ENCODE results near the gene TFEB. TPM values are rescaled to one million over a fixed set of nuclear protein-coding genes. Genes with fewer than 3 reads are reported as not detected.
"Not testable (repeated sequence)": the region's sequence is repeated elsewhere in the genome, so short reads cannot be mapped to it uniquely, and the experiment has no call there.

Gene TFEB
- total and polyA plus RNA-seq, 9 donors = 2.8 to 14.9 (median 8.8) TPM

DNA sequence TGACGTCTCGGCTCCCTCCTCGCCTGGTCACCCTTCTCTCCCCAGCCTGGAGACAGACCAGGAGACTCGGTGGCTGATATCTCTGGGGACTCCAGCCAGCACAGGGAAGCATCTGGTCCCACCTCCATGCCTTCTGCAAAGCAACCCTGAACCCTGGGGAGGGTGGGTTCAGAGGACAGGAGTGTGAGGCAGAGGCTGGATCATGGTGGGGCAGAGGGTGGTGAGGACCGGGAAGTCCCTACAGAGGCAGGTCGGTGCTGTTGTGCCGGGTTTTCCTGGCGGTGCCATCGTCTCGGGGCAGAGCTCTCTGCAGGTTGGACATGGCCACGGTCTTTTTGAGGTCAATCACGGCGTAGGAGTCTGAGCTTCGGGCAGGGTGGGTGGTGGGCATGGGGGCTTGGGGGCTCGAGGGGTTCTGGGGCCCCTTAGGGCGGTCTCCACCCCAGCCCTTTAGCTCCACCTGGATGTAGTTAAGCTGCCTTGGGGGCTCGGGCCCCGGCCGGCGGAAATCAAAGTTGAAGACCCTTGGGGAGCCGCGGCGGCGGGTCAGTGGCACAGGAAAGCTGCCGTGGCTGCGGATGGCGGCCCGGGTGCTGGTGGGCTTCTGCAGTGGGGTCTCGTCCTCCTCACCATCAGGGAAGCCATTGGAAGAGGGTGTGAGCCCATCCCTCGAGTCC lies 35.1 kb upstream of the TFEB start:
- no peaks in the 10 kb centered on the region for H3K36me3 ChIP-seq
- DNase-seq = no peak
- no peaks in the 10 kb centered on the region for H3K9me3 ChIP-seq
- no peaks in the 10 kb centered on the region for H3K27me3 ChIP-seq
- no peaks in the 10 kb centered on the region for H3K4me1 ChIP-seq (ENCODE audit: insufficient read depth)
- intact Hi-C loops (cut with DNase I) = no loop called here
- 89 to 90% (median 89%) methylated on average over 29 to 30 of the region's 30 CpGs for WGBS, 3 donors
- TF ChIP-seq CTCF (IDR thresholded peaks at IDR 0.05) = no peak
- no peak for TF ChIP-seq POLR2A (IDR thresholded peaks at IDR 0.05)
- TF ChIP-seq EP300 (IDR thresholded peaks at IDR 0.05) = no peak
- no peak overlapping the region for H3K4me3 ChIP-seq
- H3K27ac ChIP-seq = no peak overlapping the region

DNA sequence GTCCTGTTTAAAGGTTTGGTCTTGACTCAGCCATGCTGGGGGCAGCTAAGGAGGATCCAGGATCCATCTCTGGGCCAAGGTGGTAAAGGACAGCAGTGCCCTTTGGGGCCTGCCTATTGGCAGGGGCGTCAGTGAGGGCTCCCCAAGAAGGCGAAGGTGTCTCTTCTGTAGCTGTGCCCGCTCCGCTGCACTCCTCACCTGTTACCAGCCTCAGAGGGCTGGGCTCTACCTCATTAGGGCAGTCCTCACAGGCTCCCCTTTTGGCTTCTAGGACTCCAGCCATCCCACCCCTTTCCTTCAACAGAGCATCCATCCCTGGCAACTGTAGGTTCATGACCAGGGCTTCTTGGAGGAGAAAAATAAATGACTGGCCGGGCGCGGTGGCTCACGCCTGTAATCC lies 34.0 kb upstream of the TFEB start:
- H3K27ac ChIP-seq = no peak overlapping the region
- intact Hi-C loops (cut with DNase I) = no loop called here
- DNase-seq = peak in 1 of 5 donors; percentile 13
- H3K9me3 ChIP-seq = no peaks in the 10 kb centered on the region
- H3K4me1 ChIP-seq (ENCODE audit: insufficient read depth) = no peaks in the 10 kb centered on the region
- TF ChIP-seq POLR2A (IDR thresholded peaks at IDR 0.05) = no peak
- H3K4me3 ChIP-seq = no peak overlapping the region
- no peaks in the 10 kb centered on the region for H3K27me3 ChIP-seq
- WGBS, 3 donors = 95 to 97% (median 97%) methylated on average over 8 of the region's 8 CpGs
- no peaks in the 10 kb centered on the region for H3K36me3 ChIP-seq

DNA sequence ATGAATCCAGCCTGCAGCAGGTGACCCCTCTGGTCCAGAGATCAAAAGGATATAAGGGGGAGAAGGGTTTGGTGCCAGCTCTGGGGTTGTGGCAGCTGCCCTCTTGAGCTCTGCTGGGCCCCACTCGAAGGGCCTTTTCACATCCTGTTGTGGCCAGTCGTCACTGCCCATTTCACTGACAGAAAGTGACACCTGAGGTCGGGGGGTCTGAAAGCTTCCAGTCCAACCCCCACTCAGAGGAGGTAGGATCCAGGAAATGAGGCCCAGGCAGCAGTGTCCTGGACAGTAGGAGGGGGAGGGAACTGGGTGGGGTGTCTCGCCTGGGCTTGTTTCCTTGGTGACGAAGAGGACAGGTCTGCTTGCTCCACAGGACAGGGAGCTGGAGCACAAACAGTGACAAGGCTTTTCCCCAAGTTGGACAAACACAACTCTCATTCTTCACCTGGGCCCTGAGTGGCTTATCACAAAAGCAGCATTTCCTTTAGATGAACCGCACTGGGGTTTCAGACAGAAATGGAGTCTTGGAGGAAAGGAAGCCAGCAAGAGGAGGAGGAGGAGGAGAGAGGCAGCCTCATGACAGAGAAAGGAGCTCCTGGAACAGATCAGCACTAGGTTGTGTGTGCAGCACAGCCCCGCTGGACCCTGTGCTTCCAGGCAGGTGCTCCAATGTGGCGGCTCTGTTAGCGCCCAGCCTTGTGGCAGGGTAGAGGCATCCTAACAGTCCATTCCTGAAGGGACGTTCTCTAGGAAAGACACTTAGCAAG lies 33.3 kb upstream of the TFEB start:
- DNase-seq = no peak
- no peak overlapping the region for H3K27ac ChIP-seq
- no peaks in the 10 kb centered on the region for H3K36me3 ChIP-seq

GRCh38 chr6:41767112-41767833 lies 31.9 kb upstream of the TFEB start:
- TF ChIP-seq CTCF (IDR thresholded peaks at IDR 0.05) = no peak
- no peak for TF ChIP-seq EP300 (IDR thresholded peaks at IDR 0.05)
- no peak for TF ChIP-seq POLR2A (IDR thresholded peaks at IDR 0.05)
- no peak overlapping the region for H3K4me3 ChIP-seq
- DNase-seq = peak in 2 of 5 donors; percentile 43 to 66
- no peaks in the 10 kb centered on the region for H3K27me3 ChIP-seq
- no peaks in the 10 kb centered on the region for H3K9me3 ChIP-seq
- H3K4me1 ChIP-seq (ENCODE audit: insufficient read depth) = no peaks in the 10 kb centered on the region
- H3K36me3 ChIP-seq = no peaks in the 10 kb centered on the region
- 37 to 39% (median 37%) methylated on average over 12 of the region's 12 CpGs for WGBS, 3 donors
- H3K27ac ChIP-seq = no peak overlapping the region
- intact Hi-C loops (cut with DNase I) = no loop called here

More for the DNA sequence above, 33.3 kb upstream of the TFEB start:
- Histone ChIP-seq H3K4me3 (no peak overlapping the region), H3K4me1 (ENCODE audit: insufficient read depth) (no peaks in the 10 kb centered on the region), H3K9me3 (no peaks in the 10 kb centered on the region), H3K27me3 (no peaks in the 10 kb centered on the region)
- TF ChIP-seq CTCF (IDR thresholded peaks at IDR 0.05) = no peak
- TF ChIP-seq EP300 (IDR thresholded peaks at IDR 0.05) = no peak
- no peak for TF ChIP-seq POLR2A (IDR thresholded peaks at IDR 0.05)
- 75 to 78% (median 77%) methylated on average over 10 of the region's 10 CpGs for WGBS, 3 donors
- intact Hi-C loops (cut with DNase I) = no loop called here

- H3K27me3 ChIP-seq; H3K4me1 ChIP-seq (ENCODE audit: insufficient read depth); H3K27ac ChIP-seq; H3K36me3 ChIP-seq; H3K4me3 ChIP-seq; intact Hi-C loops (cut with DNase I); H3K9me3 ChIP-seq; DNase-seq: not testable (repeated sequence)
- WGBS, 3 donors = 88 to 96% (median 89%) methylated on average over 4 of the region's 4 CpGs
Measured at GRCh38 chr6:41766043-41766664, 30.7 kb upstream of the TFEB start.

All from ovary (tissue), 9 donors.